ENCODE measurements around the gene SDS. TPM values are rescaled to one million over a fixed set of nuclear protein-coding genes. Genes with fewer than 3 reads are reported as not detected.

Gene SDS
- total and polyA plus RNA-seq, 4 donors: 0.65 to 433 (median 77.9) TPM

DNA sequence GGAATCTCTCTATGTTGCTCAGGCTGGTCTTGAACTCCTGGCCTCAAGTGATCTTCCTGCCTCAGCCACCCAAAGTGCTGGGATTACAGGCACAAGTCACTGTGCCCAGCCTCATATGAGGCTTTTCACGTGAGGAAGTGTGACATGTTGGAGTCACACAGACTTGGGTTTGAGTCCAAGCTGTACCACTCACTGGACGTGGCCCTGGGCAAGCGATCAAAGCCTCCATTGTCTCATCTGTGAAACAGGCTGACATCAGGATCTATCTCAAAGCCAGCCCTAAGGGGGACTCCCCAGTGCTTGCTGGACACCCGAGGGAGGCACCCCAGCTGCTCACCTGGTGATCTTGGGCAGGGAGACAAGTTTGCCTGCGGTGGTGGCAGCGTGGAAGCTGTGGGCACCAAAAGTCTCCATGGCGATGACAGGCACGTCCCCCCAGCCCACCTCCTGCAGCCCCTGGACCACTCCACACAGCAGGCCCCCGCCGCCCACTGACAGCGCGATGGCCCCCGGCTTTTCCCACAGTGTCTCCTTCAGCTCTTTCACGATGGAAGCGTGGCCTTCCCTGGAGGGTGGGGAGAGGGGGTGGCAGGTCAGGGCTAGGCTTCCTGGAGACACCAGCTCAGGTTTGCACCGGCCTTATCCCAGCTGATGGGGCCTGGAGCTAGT lies 6.7 kb downstream of the SDS start:
- TF ChIP-seq RXRA (IDR thresholded peaks at IDR 0.05): no peak
- TF ChIP-seq HNF4A (conservative IDR thresholded peaks at IDR 0.05): no peak
- TF ChIP-seq RAD21 (IDR thresholded peaks at IDR 0.05): no peak
- TF ChIP-seq CTCF (IDR thresholded peaks at IDR 0.05; ENCODE audit: low read depth, low read length, missing input control): no peak
- no peak for TF ChIP-seq GABPA (IDR thresholded peaks at IDR 0.05 in 1 of 2, conservative IDR thresholded peaks at IDR 0.05 in 1 of 2)
- TF ChIP-seq REST (IDR thresholded peaks at IDR 0.05): no peak
- TF ChIP-seq TAF1 (conservative IDR thresholded peaks at IDR 0.05): no peak
- no peak for TF ChIP-seq FOXA1 (IDR thresholded peaks at IDR 0.05)
- TF ChIP-seq ATF3 (IDR thresholded peaks at IDR 0.05): no peak
- no peak for TF ChIP-seq NR2F2 (IDR thresholded peaks at IDR 0.05)
- TF ChIP-seq, protein P1, sequence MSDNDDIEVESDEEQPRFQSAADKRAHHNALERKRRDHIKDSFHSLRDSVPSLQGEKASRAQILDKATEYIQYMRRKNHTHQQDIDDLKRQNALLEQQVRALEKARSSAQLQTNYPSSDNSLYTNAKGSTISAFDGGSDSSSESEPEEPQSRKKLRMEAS (IDR thresholded peaks at IDR 0.05): no peak
- TF ChIP-seq EGR1 (IDR thresholded peaks at IDR 0.05; ENCODE audit: low read depth in 2 of 2): no peak
- TF ChIP-seq, protein P2, sequence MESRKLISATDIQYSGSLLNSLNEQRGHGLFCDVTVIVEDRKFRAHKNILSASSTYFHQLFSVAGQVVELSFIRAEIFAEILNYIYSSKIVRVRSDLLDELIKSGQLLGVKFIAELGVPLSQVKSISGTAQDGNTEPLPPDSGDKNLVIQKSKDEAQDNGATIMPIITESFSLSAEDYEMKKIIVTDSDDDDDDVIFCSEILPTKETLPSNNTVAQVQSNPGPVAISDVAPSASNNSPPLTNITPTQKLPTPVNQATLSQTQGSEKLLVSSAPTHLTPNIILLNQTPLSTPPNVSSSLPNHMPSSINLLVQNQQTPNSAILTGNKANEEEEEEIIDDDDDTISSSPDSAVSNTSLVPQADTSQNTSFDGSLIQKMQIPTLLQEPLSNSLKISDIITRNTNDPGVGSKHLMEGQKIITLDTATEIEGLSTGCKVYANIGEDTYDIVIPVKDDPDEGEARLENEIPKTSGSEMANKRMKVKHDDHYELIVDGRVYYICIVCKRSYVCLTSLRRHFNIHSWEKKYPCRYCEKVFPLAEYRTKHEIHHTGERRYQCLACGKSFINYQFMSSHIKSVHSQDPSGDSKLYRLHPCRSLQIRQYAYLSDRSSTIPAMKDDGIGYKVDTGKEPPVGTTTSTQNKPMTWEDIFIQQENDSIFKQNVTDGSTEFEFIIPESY (IDR thresholded peaks at IDR 0.05): no peak
- no peak for TF ChIP-seq FOXA2 (IDR thresholded peaks at IDR 0.05)
- 83% methylated on average over 16 of the region's 16 CpGs for WGBS
- peaks cover 0 to 8% (median 3%) of the 10 kb centered on the region in 4 donors for H3K4me1 ChIP-seq (ENCODE audit: control insufficient read depth in 4 of 4, insufficient read depth in 4 of 4, low read length in 3 of 4)
- no peak for DNase-seq (ENCODE audit: low spot score)
- no peak overlapping the region for H3K9ac ChIP-seq (ENCODE audit: low read depth in 1 of 2, low read length in 2 of 2)
- H3K9me3 ChIP-seq (ENCODE audit: control insufficient read depth in 4 of 4, low read length in 3 of 4): no peaks in the 10 kb centered on the region
- no peak overlapping the region for H3K4me3 ChIP-seq (ENCODE audit: low read depth in 1 of 3, low read length in 3 of 3)
- peaks cover 0 to 47% (median 27%) of the 10 kb centered on the region in 4 donors for H3K36me3 ChIP-seq (ENCODE audit: control insufficient read depth in 4 of 4, insufficient read depth in 3 of 4, low read depth in 1 of 4, low read length in 3 of 4)
- H3K27ac ChIP-seq (ENCODE audit: low read depth in 1 of 2, low read length in 2 of 2): no peak overlapping the region
- no peaks in the 10 kb centered on the region for H3K27me3 ChIP-seq (ENCODE audit: control insufficient read depth in 4 of 4, insufficient read depth in 4 of 4, low read length in 3 of 4)

DNA sequence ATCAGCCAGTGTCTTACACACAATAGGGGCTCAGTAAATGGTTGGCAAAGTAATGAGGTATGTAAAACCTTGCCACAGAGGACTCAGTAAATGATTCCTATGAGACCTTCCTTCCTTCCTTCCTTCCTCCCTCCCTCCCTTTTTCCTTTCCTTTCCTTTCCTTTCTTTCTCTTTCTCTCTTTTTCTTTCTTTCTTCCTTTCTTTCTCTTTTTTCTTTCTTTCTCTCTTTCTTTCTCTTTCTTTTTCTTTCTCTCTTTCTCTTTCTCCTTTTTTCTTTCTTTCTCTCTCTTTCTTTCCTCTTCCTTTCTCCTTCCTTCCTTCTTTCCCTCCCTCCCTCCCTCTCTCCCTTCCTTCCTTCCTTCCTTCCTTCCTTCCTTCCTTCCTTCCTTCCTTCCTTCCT lies 7.5 kb downstream of the SDS start:
- peaks cover 0 to 47% (median 27%) of the 10 kb centered on the region in 4 donors for H3K36me3 ChIP-seq (ENCODE audit: control insufficient read depth in 4 of 4, insufficient read depth in 3 of 4, low read depth in 1 of 4, low read length in 3 of 4)
- no peak overlapping the region for H3K9ac ChIP-seq (ENCODE audit: low read depth in 1 of 2, low read length in 2 of 2)
- no peak for TF ChIP-seq GABPA (IDR thresholded peaks at IDR 0.05 in 1 of 2, conservative IDR thresholded peaks at IDR 0.05 in 1 of 2)
- TF ChIP-seq EGR1 (IDR thresholded peaks at IDR 0.05; ENCODE audit: low read depth in 2 of 2): peak in 1 of 2 donors; percentile 2
- H3K4me1 ChIP-seq (ENCODE audit: control insufficient read depth in 4 of 4, insufficient read depth in 4 of 4, low read length in 3 of 4): peaks cover 0 to 2% (median under 1%) of the 10 kb centered on the region in 4 donors
- no peak overlapping the region for H3K27ac ChIP-seq (ENCODE audit: low read depth in 1 of 2, low read length in 2 of 2)
- H3K9me3 ChIP-seq (ENCODE audit: control insufficient read depth in 4 of 4, low read length in 3 of 4): no peaks in the 10 kb centered on the region
- H3K27me3 ChIP-seq (ENCODE audit: control insufficient read depth in 4 of 4, insufficient read depth in 4 of 4, low read length in 3 of 4): no peaks in the 10 kb centered on the region
- no peak for DNase-seq (ENCODE audit: low spot score)
- no peak overlapping the region for H3K4me3 ChIP-seq (ENCODE audit: low read depth in 1 of 3, low read length in 3 of 3)
